Glutamatergic neuron (in vitro differentiated cells): ENCODE measurements around the gene FAM168B. TPM values are rescaled to one million over a fixed set of nuclear protein-coding genes. Genes with fewer than 3 reads are reported as not detected.
"Not testable (repeated sequence)": the region's sequence is repeated elsewhere in the genome, so short reads cannot be mapped to it uniquely, and the experiment has no call there.

Experiments used
- DNase-seq: peaks from one replicate; pipeline ENCODE4 v3.0.0; 2022
- H3K27ac Mint-ChIP-seq: one replicate; pipeline ENCODE4 v1.8.0; 2020; ENCODE audit warnings: mild to moderate bottlenecking, mixed read lengths, inconsistent platforms; ENCODE audit not compliant: unreplicated experiment
- H3K27me3 Mint-ChIP-seq: one replicate; pipeline ENCODE4 v1.8.0; 2020; ENCODE audit warnings: mild to moderate bottlenecking, moderate library complexity, mixed read lengths, inconsistent platforms; ENCODE audit not compliant: unreplicated experiment
- H3K36me3 Mint-ChIP-seq: one replicate; pipeline ENCODE4 v1.8.0; 2020; ENCODE audit warnings: mild to moderate bottlenecking, mixed read lengths, inconsistent platforms; ENCODE audit not compliant: unreplicated experiment
- H3K4me1 Mint-ChIP-seq: one replicate; pipeline ENCODE4 v1.8.0; 2020; ENCODE audit warnings: mild to moderate bottlenecking, low read depth, mixed read lengths, inconsistent platforms; ENCODE audit not compliant: unreplicated experiment
- H3K4me3 Mint-ChIP-seq: one replicate; pipeline ENCODE4 v1.8.0; 2020; ENCODE audit warnings: mild to moderate bottlenecking, mixed read lengths, inconsistent platforms; ENCODE audit not compliant: unreplicated experiment
- H3K9me3 Mint-ChIP-seq: one replicate; pipeline ENCODE4 v1.8.0; 2020; ENCODE audit warnings: mild to moderate bottlenecking, moderate library complexity, mixed read lengths, inconsistent platforms; ENCODE audit not compliant: unreplicated experiment
- total RNA-seq: library from RNA; stranded (reverse); fragmentation: NEBNext Ultra II Directional; extraction: Animal tissue kit (Norgen Biotek cat#: 25700); gene quantifications from one replicate; pipeline ENCODE4 v1.2.1, GENCODE V29; 2021; ENCODE audit not compliant: unreplicated experiment
- TF ChIP-seq, protein P1 (sequence below): fragments of 200-600 bp; sonication (generic); IDR thresholded peaks from one replicate; pipeline ENCODE4 v1.5.0; 2021; ENCODE audit not compliant: partially characterized antibody, unreplicated experiment

Gene FAM168B
- total RNA-seq, 1 donor from 2014 or later, result 118 TPM

- H3K27ac Mint-ChIP-seq, result no peak overlapping the region
- no peaks in the 10 kb centered on the region for H3K9me3 Mint-ChIP-seq
- H3K4me1 Mint-ChIP-seq, result peaks cover 11% of the 10 kb centered on the region
- no peak for DNase-seq
- H3K36me3 Mint-ChIP-seq, result no peaks in the 10 kb centered on the region
- no peak overlapping the region for H3K4me3 Mint-ChIP-seq
- TF ChIP-seq, protein P1, sequence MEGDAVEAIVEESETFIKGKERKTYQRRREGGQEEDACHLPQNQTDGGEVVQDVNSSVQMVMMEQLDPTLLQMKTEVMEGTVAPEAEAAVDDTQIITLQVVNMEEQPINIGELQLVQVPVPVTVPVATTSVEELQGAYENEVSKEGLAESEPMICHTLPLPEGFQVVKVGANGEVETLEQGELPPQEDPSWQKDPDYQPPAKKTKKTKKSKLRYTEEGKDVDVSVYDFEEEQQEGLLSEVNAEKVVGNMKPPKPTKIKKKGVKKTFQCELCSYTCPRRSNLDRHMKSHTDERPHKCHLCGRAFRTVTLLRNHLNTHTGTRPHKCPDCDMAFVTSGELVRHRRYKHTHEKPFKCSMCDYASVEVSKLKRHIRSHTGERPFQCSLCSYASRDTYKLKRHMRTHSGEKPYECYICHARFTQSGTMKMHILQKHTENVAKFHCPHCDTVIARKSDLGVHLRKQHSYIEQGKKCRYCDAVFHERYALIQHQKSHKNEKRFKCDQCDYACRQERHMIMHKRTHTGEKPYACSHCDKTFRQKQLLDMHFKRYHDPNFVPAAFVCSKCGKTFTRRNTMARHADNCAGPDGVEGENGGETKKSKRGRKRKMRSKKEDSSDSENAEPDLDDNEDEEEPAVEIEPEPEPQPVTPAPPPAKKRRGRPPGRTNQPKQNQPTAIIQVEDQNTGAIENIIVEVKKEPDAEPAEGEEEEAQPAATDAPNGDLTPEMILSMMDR, result no peak
- H3K27me3 Mint-ChIP-seq, result peaks cover 3% of the 10 kb centered on the region
These were observed 29.2 kb upstream of the FAM168B start for GRCh38 chr2:131122496-131122895.

DNA sequence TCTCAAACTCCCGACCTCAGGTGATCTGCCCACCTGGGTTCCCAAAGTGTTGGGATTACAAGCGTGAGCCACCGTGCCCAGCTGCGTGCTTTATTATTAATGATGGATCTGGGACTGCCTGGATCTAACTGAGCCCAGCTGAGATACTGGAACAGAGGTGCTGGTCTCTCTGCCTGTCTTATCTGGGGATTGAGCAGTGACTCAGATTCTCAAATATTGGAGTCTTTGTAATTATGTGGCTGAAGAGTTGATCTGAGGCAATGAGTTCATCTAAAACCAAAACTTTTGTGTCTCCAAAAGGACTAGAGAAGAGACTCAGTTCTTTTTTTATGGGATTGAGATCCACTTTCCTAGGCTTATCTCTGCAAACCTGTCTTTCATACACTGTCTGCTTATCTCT lies 28.2 kb upstream of the FAM168B start:
- TF ChIP-seq, protein P1, result no peak
- DNase-seq, result no peak
- H3K27me3 Mint-ChIP-seq, result peaks cover 3% of the 10 kb centered on the region
- H3K36me3 Mint-ChIP-seq, result no peaks in the 10 kb centered on the region
- no peaks in the 10 kb centered on the region for H3K9me3 Mint-ChIP-seq
- H3K4me1 Mint-ChIP-seq, result peaks cover 13% of the 10 kb centered on the region
- no peak overlapping the region for H3K4me3 Mint-ChIP-seq
- no peak overlapping the region for H3K27ac Mint-ChIP-seq

GRCh38 chr2:131120815-131121317 lies 27.6 kb upstream of the FAM168B start:
- H3K36me3 Mint-ChIP-seq, result no peaks in the 10 kb centered on the region
- DNase-seq, result no peak
- peaks cover 13% of the 10 kb centered on the region for H3K4me1 Mint-ChIP-seq
- peaks cover 3% of the 10 kb centered on the region for H3K27me3 Mint-ChIP-seq
- H3K9me3 Mint-ChIP-seq, result no peaks in the 10 kb centered on the region
- TF ChIP-seq, protein P1, result no peak
- H3K4me3 Mint-ChIP-seq, result no peak overlapping the region
- no peak overlapping the region for H3K27ac Mint-ChIP-seq

- peaks cover 20% of the 10 kb centered on the region for H3K4me1 Mint-ChIP-seq
- H3K36me3 Mint-ChIP-seq, result no peaks in the 10 kb centered on the region
- no peaks in the 10 kb centered on the region for H3K27me3 Mint-ChIP-seq
- no peak overlapping the region for H3K4me3 Mint-ChIP-seq
- H3K9me3 Mint-ChIP-seq, result no peaks in the 10 kb centered on the region
- no peak for DNase-seq
- TF ChIP-seq, protein P1, result no peak
- H3K27ac Mint-ChIP-seq, result no peak overlapping the region
These were observed 22.5 kb upstream of the FAM168B start for GRCh38 chr2:131115752-131116151.

DNA sequence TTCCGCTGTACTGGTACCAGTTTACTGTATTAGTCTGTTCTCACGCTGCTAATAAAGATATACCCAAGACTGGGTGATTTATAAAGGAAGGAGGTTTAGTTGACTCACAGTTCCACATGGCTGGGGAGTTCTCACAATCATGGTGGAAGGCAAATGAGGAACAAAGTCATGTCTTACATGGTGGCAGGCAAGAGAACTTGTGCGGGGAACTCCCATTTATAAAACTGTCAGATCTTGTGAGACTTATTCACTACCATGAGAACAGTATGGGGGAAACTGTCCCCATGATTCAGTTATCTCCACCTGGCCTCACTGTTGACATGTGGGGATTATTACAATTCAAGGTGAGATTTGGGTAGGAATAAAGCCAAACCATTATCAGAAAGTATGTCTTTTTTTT lies 21.7 kb upstream of the FAM168B start:
- DNase-seq, H3K9me3 Mint-ChIP-seq, H3K27me3 Mint-ChIP-seq, H3K36me3 Mint-ChIP-seq, H3K27ac Mint-ChIP-seq, H3K4me3 Mint-ChIP-seq: not testable (repeated sequence)
- H3K4me1 Mint-ChIP-seq, result peaks cover 20% of the 10 kb centered on the region
